NCI-H1436 treated with DMSO at 0.1 percent for 48 hours (cell line): ENCODE data around the gene NARF.

ENCODE experiments used
- DNase-seq: peaks from one replicate; lab custom pipeline; 2025; lab: John Stamatoyannopoulos, UW

The NARF gene

DNA sequence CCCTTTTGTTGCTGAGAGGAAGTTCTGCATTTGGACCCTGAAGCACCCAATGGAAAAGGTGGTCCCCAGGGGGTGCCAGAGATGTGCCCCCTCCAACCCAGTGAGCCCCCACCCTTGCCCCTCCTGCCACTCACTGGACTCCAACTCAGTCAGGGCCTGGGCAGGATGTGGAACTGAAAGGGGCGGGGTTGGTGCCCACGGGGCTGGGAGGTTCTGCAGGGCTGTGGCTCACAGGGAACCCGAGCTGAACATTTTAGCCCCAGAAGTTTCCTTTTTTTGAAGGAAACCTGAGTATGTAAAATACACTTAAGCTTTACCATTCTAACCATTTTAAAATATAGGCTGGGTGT lies 24.4 kb upstream of the NARF start:
- no peak for DNase-seq

DNA sequence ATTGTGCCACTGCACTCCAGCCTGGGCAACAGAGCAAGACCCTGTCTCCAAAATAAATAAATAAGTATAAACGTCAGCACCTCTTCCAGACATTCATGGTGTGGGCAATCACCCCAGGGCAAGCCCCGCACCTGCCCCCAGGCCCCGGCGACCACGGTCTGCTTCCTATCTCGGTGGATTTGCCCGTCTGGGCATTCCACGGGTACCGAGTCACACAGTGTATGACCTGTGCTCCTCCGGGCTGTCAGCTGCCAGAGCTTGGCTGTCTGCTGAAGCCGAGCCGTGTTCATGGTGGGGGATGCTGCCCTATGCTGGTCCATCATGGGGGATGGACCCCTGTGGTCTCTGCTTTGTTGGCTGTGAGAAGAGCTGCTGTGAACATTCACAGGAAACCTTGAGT lies 23.4 kb upstream of the NARF start:
- DNase-seq = no peak

DNA sequence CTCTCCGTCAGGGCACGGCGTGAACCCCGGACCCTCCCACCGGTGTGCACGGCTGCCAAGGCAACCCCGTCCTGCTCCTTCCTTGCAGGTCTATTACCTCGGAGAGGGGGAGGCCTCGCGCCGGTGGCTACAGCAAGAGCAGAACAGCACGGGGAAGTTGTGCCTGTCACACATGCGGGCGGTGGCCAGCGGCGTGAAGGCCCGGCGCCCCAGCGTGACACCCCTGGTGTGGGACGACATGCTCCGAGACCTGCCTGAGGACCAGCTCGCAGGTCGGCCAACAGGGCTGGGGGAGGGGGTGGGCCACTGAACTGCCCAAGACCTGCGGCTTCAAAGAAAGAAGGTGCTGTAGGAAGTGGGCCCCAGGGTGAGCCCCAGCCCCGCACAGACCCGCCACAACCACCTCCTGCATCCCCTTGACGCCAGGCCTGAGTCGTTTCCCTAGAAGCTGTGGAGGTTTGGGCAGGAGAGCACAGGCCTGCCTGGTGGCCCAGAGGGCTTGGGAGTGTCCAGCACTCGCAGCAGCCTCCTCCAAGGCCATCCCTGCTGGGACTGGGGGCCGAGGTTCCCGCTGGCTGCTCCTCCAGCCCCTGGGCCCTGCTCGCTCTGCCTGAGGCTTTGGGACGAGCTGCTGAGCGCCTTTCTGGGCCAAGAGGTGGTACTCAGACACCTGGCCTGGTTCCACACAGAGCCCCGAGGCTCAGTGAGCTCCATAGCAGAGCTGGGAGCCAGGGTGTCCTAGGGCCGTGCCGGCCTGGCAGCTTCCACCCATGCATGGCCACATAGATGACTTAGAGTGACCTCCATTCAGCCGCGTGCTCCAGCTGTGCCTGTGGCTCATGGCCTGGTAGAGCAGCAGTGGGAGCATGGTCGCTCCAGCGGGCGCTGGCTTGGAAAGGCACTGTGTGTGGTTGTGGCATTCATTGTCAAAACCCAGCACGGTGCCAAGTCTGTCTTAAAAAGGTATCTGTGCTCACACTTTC lies 22.6 kb upstream of the NARF start:
- DNase-seq = no peak

DNA sequence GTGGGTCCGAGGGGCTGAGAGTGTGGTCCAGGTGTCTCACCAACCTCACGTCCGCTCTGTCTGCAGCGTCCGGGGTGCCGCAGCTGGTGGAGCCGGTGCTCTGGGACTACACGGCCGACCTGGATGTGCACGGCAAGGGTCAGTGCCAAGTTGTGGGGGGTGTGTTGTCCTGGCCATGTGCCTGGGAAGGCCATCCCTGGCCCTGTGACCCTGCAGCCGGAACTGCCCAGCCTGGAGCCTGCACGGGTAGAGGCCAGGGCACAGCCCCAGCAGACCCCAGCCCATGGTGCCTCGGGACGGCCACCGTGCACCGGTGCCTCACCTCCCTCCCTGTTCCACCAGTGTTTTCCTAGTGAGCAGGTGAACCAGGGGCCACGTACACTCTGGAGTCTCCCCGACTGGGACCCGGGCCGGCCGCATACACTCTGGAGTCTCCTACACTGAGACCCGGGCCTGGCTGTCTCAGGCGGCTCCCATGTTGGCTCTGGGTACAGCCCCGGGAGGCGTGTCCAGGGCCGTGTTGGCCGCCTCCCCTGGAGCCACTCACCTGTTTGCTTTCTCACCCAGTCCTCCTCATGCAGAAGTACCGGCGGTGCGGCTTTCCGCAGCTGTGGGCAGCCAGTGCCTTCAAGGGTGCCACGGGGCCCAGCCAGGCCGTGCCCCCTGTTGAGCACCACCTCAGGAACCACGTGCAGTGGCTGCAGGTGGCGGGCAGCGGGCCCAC lies 21.8 kb upstream of the NARF start:
- DNase-seq = no peak

DNA sequence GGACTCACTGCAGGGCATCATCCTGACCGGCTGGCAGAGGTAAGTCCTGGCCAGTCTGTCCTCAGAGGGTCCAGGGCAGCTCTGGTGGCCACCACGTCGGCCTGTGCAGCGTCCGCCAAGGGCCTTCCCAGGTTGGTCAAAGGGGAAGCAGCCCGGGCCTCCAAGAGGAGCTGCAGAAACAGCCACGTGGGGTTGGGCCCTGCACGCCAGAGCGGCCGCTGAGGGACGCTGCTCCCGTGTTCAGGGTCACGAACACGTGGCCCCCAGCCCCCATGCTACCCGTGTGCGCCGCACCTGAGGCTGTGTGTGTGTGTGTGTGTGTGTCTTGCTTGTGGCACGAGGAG lies 21.2 kb upstream of the NARF start:
- no peak for DNase-seq

DNA sequence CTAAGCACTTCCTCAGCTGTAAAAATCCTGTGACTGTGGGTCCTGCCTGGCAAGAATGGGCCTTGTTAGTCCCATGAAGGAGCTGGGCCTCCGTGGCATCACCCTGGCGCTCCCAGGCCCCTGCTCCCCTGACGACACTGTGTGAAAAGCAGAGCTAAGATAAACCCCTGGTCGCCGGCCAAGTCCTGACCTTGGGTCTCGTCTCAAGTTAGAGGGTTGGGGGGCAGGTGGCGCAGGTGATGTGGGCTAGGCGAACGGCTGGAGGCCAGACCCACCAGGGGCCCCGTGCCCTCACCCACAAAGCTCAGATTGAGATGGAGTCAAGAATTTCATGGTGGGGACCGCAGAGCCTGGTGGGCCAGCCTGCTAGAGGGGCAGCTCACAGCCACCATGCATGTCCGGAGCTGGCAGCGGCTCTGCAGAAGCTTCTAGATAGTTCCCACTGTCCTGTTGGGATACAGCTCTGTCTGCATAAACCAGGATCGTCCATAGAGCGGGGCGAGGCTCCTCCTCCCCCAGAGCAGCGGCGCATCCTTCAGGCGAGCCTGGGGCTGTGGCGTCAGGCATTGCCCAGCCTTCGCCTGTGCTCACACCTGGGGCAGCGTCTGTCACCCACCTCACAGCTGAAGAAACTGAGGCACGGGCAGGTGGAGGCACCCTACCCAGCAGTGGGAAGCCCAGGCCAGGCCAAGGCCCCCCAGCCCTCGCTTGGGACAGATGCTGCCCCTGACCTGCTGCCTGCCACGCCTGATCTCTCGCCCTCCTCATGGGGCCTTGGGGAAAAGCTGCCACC lies 19.9 kb upstream of the NARF start:
- DNase-seq = no peak

DNA sequence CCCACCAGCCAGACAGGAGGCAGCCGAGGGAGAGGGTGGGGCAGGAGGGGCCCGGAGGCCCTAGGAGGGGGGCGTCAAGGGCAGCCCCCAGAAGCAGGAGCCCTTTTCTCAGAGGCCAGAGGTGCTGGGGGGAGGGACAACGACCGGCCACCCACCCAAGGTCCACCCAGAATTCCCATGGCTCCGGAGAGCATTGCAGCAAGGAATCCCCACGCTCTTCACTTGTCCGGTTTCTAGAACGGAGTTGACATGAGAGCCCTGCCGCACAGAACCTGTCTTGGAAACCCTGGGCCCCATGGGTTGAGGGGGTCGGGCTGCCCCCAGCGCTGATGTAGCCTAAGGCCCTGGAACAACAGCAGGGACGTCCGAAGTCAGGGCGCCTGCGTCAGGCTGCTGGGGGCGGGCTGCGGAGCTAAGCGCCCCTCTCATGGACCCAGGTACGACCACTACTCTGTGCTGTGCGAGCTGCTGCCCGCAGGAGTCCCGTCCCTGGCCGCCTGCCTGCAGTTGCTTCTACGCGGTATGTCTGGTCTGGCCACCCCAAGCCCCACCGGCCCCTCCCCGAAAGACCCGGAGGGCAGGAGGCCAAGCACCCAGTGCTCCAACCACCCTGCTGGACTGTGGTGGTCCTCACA lies 19.2 kb upstream of the NARF start:
- DNase-seq = no peak

DNA sequence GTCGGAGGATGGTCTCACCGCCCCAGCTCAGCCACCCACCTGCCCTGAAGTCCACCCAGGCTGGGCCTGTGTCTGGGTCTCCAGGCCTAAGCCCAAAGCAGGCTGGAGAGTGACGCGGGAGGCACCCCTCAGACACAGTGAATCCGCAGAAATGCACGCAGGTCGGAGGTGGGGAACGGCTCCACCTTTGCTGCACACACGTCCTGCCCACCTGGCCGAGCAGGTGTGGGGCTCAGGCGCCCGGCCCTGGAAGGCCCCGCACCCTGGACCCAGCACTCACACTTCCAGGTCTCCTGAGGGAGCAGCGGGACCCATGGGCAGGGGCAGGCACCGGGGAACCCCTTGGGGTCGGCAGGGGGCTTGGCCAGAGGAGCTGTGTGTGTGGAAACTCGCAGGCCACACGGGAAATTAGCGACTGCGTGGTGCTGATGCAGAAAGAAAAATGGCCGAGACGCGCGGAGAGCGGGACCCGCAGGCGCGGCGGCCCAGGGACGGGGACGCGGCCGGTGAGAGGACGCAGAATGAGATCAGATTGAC lies 18.6 kb upstream of the NARF start:
- no peak for DNase-seq

DNA sequence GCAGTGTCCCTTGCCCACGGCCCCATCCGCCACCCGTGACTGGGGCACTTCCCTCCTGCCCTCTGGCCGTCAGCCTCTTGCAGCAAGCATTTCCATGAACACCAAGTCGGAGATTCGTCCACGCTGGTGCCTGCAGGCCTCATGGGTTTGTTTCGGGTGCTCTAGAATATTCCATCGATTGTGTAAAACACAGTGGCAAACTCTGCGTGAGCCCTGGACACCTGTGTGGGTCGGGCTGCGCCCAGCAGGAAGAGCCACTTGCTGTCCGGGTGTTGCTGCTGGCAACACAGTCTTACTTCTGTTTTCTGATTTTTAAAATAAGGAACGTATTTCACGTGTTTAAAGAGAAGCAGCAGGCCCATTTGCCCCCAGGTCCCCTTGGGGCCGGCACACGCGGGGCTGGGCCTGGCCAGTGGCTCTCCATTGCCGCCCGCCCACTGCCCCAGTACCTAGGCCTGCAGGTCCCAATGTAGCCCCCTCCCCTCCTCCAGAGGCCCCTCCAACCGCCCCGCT lies 18.0 kb upstream of the NARF start:
- DNase-seq = no peak

DNA sequence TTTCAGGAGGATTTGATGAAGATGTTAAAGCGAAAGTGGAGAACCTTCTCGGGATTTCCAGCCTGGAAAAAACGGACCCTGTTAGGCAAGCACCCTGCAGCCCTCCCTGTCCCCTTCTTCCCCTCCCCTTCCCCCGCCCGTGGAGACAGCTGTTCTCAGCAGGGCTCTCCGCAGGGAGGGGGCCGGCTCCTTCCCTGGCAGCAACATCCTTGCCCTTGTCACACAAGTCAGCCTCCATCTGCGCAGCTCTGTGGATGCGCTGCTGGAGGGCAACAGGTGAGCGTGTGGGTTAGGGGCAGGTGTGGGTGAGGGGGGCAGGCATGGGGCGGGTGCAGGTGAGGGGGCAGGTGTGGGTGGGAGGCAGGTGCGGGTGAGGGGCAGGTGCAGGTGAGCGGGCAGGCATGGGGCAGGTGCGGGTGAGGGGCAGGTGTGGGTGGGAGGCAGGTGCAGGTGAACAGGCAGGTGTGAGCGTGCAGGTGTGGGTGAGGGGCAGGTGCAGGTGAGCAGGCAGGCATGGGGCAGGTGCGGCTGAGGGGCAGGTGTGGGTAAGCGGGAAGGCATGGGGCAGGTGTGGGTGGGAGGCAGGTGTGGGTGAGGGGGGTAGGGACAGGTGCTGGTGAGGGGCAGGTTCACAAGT lies 17.4 kb upstream of the NARF start:
- no peak for DNase-seq

DNA sequence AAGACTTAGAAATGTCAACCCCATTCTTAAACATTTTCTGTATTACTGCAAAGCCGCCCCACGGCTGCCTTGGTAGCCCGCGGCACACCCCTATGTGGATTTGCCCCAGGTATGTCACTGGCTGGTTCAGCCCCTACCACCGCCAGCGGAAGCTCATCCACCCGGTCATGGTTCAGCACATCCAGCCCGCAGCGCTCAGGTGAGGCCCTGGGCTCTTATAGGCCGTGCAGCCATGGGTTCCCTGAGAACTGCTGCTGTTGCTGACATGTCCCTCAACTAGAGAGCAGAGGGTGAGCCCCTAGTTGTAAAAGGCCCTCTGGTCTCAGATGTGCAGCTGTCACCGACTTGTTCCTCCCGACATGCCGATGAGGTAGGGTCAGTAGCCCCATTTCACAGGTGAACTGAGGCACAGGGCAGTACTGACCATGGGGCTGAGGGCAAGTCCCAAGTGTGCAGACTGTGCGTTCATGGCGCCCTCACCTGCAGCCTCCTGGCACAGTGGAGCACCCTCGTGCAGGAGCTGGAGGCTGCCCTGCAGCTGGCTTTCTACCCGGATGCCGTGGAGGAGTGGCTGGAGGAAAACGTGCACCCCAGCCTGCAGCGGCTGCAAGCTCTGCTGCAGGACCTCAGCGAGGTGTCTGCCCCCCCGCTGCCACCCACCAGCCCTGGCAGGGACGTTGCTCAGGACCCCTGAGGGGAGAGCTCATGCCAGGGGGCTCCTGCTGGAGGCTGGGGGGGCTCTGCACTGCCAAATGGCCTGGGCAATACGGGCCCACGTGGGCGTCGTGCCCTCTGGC lies 16.7 kb upstream of the NARF start:
- no peak for DNase-seq

DNA sequence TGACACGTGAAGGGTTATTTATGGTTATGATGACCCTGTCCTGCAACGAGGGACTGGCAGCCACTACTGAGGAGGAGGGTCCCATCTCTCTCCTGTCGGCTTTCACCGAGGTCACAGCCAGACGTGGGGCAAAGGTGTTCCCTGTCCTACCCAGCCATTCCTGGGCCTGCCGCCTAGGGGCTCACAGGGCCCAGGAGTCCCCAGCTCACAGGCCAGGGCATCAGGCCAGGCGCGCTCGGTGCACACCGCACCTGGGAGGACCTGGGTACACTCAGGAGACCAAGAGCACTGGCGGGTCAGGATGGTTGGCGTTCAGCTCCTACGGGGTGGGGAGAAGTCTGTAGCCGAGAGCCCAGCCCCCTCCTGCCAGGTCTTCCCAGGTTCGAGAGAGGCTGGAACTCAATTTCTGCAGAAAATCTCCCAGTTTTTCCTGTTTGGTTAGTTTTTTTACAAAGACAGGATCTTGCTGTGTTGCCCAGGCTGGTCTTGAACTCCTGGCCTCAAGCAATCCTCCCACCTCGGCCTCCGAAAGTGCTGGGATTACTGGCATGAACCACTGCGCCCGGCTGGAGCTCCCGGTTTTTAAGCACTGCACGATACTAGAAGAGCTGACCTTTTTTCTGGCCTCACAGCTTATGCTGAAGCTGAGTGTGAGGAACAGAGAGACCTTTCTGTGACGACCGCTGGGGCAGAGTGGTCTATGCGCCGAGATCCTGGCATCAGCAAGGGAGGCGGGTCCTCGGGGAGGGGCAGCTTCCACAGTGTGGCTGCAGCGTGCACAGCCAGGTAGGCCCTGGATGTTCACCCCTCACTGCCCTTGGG lies 15.7 kb upstream of the NARF start:
- DNase-seq = no peak

DNA sequence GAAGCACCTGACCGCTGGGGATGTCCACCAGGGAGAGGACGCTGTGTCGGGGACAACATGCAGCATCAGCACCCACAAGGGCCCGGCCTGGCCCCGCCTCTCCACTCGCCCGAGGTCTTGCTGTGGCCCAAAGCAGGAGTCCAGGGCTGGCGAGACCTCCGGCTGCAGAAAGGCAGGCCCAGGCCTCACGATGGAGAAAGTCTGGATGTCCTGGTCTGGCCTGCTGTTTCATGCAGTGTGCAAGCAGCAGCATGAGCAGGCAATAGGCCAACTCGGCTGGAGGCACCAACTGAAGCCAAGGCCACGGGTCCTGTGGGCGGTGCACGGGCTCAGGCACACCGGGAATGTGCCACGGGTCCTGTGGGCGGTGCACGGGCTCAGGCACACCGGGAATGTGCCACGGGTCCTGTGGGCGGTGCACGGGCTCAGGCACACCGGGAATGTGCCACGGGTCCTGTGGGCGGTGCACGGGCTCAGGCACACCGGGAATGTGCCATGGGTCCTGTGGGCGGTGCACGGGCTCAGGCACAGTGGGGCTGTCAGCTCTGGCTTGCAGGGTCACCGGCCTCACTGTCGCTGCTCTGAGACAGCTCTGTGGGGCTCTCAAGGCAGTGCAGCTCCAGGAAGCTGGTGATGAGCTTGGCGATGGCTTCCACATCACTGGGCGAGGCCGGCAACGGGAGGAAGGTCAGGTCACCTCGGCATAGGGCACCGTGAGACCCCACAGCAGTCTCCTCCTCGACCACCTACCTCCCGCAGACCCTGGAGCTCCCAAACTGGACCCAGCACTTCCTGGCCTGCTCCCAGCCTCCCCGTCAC lies 14.9 kb upstream of the NARF start:
- no peak for DNase-seq

DNA sequence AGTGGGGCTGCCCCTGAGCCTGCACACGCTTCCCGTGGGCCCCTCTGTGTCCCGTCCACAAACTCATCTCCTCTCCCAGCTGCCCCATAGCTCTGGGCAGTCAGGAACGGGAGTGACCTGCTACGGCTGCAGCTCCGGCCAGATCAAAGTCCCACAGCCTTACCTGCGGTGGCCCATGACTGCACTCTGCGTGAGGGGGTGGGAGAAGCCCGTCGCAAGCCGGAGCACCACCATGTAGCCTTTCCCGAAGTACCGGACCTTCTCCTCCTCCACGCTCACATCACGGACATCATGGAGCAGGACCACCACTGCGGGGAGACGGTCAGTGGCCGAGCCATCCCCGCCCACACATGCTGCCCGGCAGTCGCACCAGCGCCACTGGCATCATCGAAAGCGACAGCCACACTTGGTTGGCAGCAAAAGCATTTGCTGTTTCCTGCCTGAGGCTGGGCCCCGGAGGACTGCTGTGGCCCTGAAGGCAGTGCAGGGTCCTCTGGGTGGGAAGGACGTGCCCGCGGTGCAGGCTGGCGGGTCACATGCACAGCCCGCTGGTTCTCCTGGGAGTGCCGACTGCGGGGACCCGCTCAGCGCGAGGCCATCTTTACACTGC lies 14.2 kb upstream of the NARF start:
- DNase-seq = no peak

DNA sequence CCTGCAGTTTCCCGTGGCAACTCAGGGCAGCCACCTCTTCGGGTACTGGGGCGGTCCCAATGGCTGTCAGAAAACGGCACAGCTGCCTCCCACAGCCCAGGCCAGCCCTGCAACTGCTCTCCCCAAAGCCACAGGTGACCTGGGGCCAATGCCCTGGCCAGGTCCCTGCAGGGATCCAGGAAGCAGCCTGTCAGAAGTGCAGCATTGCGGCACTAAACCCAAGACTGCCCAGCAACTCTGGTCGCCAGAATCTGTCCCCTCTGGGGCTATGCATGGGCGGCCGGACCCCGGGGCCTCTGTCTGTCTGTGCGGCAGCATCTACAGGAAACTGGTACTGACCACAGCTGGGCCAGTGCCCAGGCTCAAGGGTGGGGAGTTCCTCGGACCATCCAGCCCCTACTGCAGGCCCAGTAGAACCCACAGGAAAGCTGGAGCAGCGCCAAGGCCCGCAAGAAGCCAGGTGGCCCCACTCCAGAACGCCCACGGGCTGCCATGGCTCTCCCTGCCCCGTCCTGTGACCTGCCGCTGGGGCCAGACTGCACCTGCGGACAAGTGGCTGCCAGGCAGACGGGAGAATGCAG lies 13.5 kb upstream of the NARF start:
- DNase-seq = no peak

DNA sequence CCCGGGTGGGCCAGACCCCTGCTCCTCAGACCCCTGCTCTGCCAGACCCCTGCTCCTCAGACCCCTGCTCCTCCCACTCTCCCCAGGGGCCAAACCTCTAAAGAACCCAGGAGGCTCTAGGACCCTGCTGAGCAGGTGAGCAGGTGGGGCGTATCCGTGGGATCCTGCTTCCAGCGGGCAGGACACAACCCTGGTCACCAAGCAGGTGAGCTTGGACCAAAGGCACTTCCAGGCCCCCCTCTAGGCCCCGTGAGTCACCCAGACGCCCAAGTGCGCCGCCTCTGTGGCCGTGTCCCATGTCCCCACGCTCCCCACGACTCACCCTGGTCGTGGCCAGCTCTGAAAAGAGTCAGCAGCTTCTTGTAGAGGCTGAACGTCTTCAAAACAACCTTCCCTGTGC lies 13.0 kb upstream of the NARF start:
- DNase-seq = no peak

DNA sequence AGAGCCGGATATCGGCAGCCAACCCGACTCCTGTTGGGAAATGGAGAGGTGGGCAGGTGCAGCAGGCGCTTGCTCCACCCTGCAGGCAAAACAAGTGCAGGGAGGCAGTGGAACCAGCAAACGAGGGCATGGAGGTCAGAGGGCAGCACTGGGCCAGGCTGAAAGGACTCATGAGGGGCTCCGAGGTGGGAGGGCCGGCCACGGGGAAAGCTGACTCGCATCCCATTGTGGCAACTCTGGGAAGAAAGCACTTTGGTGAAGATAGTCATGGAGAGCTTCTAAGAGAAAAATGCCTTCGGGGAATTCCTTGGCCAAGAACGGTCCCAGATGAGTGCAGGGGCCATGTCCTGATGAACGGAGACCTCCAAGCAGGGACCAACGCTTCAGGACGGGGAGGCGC lies 12.4 kb upstream of the NARF start:
- DNase-seq = no peak

DNA sequence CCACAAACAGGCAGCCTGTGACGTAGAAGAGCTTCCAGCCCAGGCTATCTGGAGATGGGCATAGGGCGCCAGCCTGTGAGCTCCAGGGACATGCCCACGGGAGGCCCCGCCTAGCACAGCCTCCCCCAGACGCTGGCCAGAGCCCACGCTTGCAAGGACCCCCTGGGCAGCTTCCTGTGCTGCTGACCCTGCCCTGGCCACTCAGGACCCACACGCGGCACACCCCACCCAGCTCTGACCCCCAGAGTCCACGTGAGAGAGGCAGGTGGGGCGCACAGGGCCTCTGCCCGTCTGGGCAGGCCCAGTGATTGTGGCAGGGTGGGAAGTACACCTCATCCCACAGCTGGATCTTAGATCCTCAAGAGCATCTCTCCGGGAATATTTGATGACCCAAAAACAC lies 11.9 kb upstream of the NARF start:
- no peak for DNase-seq
